Measurements from ENCODE around the gene GPATCH4. TPM values are rescaled to one million over a fixed set of nuclear protein-coding genes. Genes with fewer than 3 reads are reported as not detected.
"Not testable (repeated sequence)": the region's sequence is repeated elsewhere in the genome, so short reads cannot be mapped to it uniquely, and the experiment has no call there.

Gene GPATCH4
- total and polyA plus RNA-seq, 2 of the 4 experiments (the other 2 are of a cell fraction), result 32.6 to 41.8 TPM

- H2BK120ac ChIP-seq (ENCODE audit: low read depth, low read length); H3K9ac ChIP-seq (ENCODE audit: low read depth, low read length); DNase-seq; H2AK9ac ChIP-seq (replicated peaks; ENCODE audit: low read depth, low read length, poor library complexity); dilution Hi-C loops (cut with HindIII; ENCODE audit: low sequenced_read_pairs, unreplicated experiment); H3K4me1 ChIP-seq (ENCODE audit: control insufficient read depth, insufficient read depth, low read length); H4K8ac ChIP-seq (ENCODE audit: low read depth in 2 of 2, low read length in 2 of 2); H3K56ac ChIP-seq (ENCODE audit: extremely low read depth, insufficient read depth, low read length); H4K91ac ChIP-seq (ENCODE audit: insufficient read depth, low read depth, low read length); H3K36me3 ChIP-seq (ENCODE audit: control insufficient read depth, insufficient read depth, low read length); H3K9me1 ChIP-seq (ENCODE audit: insufficient read depth, low read length); H3K18ac ChIP-seq (ENCODE audit: low read depth, low read length); ATAC-seq (ENCODE audit: low read depth); H3K4me3 ChIP-seq (ENCODE audit: insufficient read depth, low read depth, low read length); H4K5ac ChIP-seq (ENCODE audit: low read depth, low read length); H3K79me1 ChIP-seq (ENCODE audit: low read depth in 1 of 2, low read length in 2 of 2); H2AK5ac ChIP-seq (ENCODE audit: low read depth, low read length); H3K14ac ChIP-seq (replicated peaks; ENCODE audit: low read depth, low read length); CTCF ChIA-PET; intact Hi-C loops (cut with micrococcal nuclease); H3K4me2 ChIP-seq (ENCODE audit: low read depth, low read length); H3K23ac ChIP-seq (ENCODE audit: low read depth, low read length); BruUV-seq (replicated peaks); H3K27ac ChIP-seq (ENCODE audit: insufficient read depth, low read length); H2AFZ ChIP-seq (replicated peaks; ENCODE audit: low read length, poor library complexity); POLR2A ChIA-PET (ENCODE audit: unreplicated experiment); H2BK15ac ChIP-seq (ENCODE audit: low read depth, low read length); H3K9me3 ChIP-seq (ENCODE audit: control insufficient read depth, insufficient read depth, low read length); H2BK5ac ChIP-seq (ENCODE audit: low read depth, low read length, poor library complexity, severe bottlenecking); H3K4ac ChIP-seq (ENCODE audit: low read depth, low read length); H4K20me1 ChIP-seq (ENCODE audit: insufficient read depth, low read length); H2BK20ac ChIP-seq (ENCODE audit: low read depth, low read length): not testable (repeated sequence)
- 57% methylated on average over 1 of the region's 4 CpGs; no CpG with 5 or more reads in 1 of the 2 experiments for WGBS, 2 experiments (ENCODE audit: extremely low coverage in 2 of 2, insufficient read length in 1 of 2)
- H3K27me3 ChIP-seq (ENCODE audit: control insufficient read depth, insufficient read depth, low read length), result peaks cover 18% of the 10 kb centered on the region
- in situ Hi-C loops (cut with MboI; ENCODE audit: low sequenced_read_pairs), result loop anchor here (5.0 kb wide), 1 partner anchor 220 kb away; no protein-coding TSS in a partner anchor
These were observed 6.1 kb upstream of the GPATCH4 start for GRCh38 chr1:156607344-156607743.

Data from IMR-90 (cell line).